Hepatocyte (in vitro differentiated cells): ENCODE measurements around the gene PPM1H.

Source experiments
- CTCF ChIP-seq: fragments of 200-600 bp; sonication (generic); IDR thresholded peaks from 2 replicates; pipeline ENCODE4 v1.5.1; 2016; ENCODE audit warnings: antibody characterized with exemption, mild to moderate bottlenecking; ENCODE audit not compliant: poor library complexity
- EZH2 ChIP-seq: fragments of 200-600 bp; sonication (generic); IDR thresholded peaks from 2 replicates; pipeline ENCODE4 v1.6.1; 2016; ENCODE audit warnings: antibody characterized with exemption, mild to moderate bottlenecking, borderline replicate concordance

DNA sequence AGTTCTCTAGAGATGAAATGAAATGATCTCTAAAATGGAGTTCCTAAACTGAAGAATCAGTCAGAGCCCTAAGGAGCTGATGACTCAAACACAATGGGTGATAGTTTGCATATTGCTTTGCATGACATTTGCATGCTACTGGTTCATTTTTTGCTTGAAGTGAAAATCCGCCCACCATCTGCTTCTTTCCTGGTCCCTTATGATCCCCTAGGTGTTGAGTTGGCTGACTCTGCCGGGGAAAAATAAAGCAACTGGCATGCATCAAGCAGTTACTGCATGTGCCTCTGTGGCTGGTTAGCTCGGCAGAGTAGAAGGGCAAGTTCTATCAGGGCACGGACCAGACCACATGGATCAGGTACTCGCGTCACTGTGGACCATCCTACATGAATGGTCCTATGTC is 151.1 kb downstream of the PPM1H start:
- TF ChIP-seq CTCF (no peak), EZH2 (no peak)
